NCI-H128 (cell line): ENCODE results near the gene SMC1B.
"Not testable (repeated sequence)": the region's sequence is repeated elsewhere in the genome, so short reads cannot be mapped to it uniquely, and the experiment has no call there.

Experiments
- DNase-seq: peaks from one replicate; lab custom pipeline; 2025; ENCODE audit not compliant: unreplicated experiment; lab: John Stamatoyannopoulos, UW

The SMC1B gene

GRCh38 chr22:45413368-45414211, at the start of gene SMC1B, which contains the start of gene RIBC2:
SMC1B (minus strand) TSS chr22:45413599; CDS start chr22:45413567, 32 bp downstream.
RIBC2 (plus strand) TSS chr22:45413693; CDS start chr22:45413887, 194 bp downstream.
- DNase-seq: no peak

- no peak for DNase-seq
Measured at GRCh38 chr22:45462034-45462655, 48.7 kb upstream of the SMC1B start.

GRCh38 chr22:45460288-45461109, 47.1 kb upstream of the SMC1B start:
- DNase-seq: no peak

- DNase-seq: no peak
Measured at GRCh38 chr22:45459235-45459634, 45.8 kb upstream of the SMC1B start.

- no peak for DNase-seq
Measured at GRCh38 chr22:45458532-45458931, 45.1 kb upstream of the SMC1B start.

- no peak for DNase-seq
Measured at GRCh38 chr22:45456811-45457210, 43.4 kb upstream of the SMC1B start.

- no peak for DNase-seq
Measured at GRCh38 chr22:45455621-45456020, 42.2 kb upstream of the SMC1B start.

- no peak for DNase-seq
Measured at GRCh38 chr22:45455212-45455611, 41.8 kb upstream of the SMC1B start.

GRCh38 chr22:45454275-45454674, 40.9 kb upstream of the SMC1B start:
- DNase-seq: no peak

- DNase-seq: no peak
Measured at GRCh38 chr22:45453764-45454163, 40.4 kb upstream of the SMC1B start.

- no peak for DNase-seq
Measured at GRCh38 chr22:45452565-45453379, 39.4 kb upstream of the SMC1B start.

GRCh38 chr22:45451972-45452371, 38.6 kb upstream of the SMC1B start:
- no peak for DNase-seq

- DNase-seq: no peak
Measured at GRCh38 chr22:45450921-45451651, 37.7 kb upstream of the SMC1B start.

GRCh38 chr22:45450101-45450785, 36.8 kb upstream of the SMC1B start:
- DNase-seq: no peak

- not testable (repeated sequence) for DNase-seq
Measured at GRCh38 chr22:45449442-45449841, 36.0 kb upstream of the SMC1B start.

GRCh38 chr22:45448431-45448830, 35.0 kb upstream of the SMC1B start:
- DNase-seq: no peak

GRCh38 chr22:45447596-45447995, 34.2 kb upstream of the SMC1B start:
- not testable (repeated sequence) for DNase-seq

- DNase-seq: no peak
Measured at GRCh38 chr22:45446216-45446615, 32.8 kb upstream of the SMC1B start.

GRCh38 chr22:45445031-45445710, 31.8 kb upstream of the SMC1B start:
- no peak for DNase-seq
